Left renal pelvis (tissue), 4 donors: Measurements from ENCODE around the gene BRD3. TPM values are rescaled to one million over a fixed set of nuclear protein-coding genes. Genes with fewer than 3 reads are reported as not detected.

Experiments
- DNase-seq, 4 donors: peaks; one replicate each; pipeline ENCODE4 v3.0.0-alpha.2; 2013; ENCODE audit warnings: low read depth in 4 of 4, low spot score in 3 of 4
- polyA plus RNA-seq, 4 donors: library from polyadenylated mRNA; unstranded; fragments of 120-200 nt; gene quantifications; one replicate each; pipeline ENCODE4 v1.2.1, GENCODE V29; 2013; ENCODE audit not compliant: insufficient read length in 4 of 4

The BRD3 gene
- polyA plus RNA-seq, 4 donors: 42.1 to 52.4 (median 46.0) TPM

DNA sequence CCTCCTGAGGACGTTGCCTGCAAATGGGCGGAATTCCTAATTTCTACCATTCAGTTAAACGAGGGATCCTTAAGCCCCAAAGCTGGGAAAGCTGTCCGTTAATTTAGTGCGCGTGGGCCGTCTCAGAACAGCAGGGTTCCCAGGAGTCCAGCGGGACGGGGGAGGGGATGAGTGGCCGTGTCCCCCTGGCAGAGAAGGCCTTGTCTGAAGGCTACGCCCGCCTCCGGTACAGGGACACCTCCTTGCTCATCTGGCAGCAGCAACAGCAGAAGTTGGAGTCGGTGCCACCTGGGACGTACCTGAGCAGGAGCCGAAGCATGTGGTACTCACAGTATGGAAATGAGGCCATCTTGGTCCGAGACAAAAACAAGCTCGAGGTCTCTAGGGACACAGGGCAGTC lies 41.2 kb downstream of the BRD3 start:
- no peak for DNase-seq

- peak in 1 of 4 donors; percentile 18 for DNase-seq
These were observed 42.0 kb downstream of the BRD3 start for GRCh38 chr9:134025606-134026541.

DNA sequence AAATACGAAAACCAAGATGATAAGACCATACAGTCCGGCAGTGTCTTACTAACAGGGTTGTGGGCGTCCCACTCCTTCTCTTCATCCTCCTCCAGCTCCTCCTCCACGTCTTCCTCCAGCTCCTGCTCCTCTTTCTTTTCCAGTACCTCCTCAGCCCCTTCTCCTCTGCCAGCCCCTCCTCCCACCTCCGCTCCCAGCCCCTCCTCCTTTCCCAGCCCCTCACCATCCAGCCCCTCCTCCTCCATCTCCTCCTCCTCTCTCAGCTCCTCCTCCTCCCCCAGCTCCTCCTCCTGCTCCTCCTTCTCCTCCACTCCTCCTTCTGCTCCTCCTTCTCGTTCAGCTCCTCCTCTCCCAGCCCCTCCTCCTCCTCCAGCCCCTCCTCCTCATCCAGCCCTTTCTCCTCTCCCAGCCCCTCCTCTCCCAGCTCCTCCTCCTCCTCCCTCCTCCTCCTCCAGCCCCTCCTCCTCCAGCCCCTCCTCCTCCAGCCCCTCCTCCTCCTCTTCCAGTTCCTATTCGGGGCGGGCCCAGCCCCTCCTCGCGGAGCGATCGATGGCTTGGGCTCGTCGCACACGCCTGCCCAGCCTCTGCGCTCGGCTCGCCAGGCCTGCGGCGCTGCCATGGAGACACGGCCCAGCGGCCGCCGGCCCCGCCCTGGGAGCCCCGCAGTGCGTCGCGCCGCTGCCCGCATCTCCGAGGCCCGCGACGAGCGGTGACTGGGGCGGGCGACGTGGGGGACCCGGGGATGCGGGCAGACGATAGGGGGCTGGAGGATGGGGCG lies 42.8 kb downstream of the BRD3 start, which contains the start of gene BRD3OS:
Gene BRD3OS, plus strand, starts transcription at position 654 of the 778 bp plus-strand sequence. CDS start 1,267 bp downstream, outside the sequence.
- peak; percentile 99 to 100 (median 99) for DNase-seq

DNA sequence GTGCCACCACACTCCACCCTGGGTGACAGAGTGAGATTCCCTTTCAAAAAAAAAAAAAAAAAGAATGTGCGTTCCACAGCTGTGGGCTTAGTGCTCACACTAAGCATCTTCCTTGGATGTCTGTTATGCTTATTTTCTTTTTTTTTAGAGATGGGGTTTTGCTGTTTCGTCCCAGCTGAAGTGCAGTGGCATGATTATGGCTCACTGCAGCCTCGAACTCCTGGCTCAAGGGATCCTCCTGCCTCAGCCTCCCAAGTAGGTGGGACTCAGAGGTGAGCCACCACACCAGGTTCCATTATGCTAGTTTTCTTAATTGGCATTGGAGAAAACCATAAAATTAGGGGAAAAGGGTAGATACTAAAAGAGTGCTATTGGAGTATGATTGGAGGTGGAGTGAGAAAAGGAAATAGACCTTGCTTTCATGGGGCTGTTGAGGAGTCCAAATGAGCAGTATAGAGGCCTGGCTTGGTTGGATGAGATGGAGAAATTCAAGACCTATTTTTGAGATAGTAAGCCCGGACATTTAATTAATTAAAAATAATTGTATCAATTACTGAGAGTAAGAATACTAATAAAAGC lies 43.5 kb downstream of the BRD3 start:
- DNase-seq: no peak

DNA sequence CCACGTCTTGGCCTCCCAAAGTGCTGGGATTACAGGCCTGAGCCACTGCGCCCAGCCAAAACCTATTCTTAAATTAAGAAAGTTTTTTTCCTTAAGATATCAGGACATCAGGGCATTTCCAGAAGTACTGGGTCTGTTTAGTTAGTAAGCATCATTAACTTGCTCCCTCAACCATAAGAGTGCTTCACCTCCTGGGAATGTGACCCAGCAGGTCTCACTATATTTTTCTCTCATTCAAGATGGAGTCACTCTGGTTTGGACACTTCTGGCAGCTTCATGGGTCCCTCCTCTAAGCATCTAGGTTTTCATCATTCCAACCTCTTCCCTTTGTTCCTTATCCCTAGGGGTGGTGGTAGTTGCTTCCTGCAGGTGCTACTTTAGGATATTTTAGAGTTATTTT lies 52.9 kb downstream of the BRD3 start:
- DNase-seq: no peak

DNA sequence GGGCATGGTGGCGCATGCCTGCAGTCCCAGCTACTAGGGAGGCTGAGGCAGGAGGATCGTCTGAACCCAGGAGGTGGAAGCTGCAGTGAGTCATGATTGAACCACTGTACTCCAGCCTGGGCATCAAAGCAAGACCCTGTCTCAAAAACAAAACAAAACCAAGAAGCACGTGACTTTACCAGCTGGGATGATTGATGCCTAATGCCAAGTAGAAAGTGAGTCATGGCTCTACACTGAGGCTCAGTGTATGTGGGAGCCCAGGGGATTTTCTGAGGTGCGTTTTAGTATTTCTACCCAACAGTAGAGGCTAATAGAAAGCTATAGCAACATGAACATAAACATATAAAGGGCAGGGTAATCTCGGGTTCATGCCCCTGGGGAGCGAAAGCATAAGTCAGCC lies 56.4 kb downstream of the BRD3 start:
- DNase-seq: no peak

DNA sequence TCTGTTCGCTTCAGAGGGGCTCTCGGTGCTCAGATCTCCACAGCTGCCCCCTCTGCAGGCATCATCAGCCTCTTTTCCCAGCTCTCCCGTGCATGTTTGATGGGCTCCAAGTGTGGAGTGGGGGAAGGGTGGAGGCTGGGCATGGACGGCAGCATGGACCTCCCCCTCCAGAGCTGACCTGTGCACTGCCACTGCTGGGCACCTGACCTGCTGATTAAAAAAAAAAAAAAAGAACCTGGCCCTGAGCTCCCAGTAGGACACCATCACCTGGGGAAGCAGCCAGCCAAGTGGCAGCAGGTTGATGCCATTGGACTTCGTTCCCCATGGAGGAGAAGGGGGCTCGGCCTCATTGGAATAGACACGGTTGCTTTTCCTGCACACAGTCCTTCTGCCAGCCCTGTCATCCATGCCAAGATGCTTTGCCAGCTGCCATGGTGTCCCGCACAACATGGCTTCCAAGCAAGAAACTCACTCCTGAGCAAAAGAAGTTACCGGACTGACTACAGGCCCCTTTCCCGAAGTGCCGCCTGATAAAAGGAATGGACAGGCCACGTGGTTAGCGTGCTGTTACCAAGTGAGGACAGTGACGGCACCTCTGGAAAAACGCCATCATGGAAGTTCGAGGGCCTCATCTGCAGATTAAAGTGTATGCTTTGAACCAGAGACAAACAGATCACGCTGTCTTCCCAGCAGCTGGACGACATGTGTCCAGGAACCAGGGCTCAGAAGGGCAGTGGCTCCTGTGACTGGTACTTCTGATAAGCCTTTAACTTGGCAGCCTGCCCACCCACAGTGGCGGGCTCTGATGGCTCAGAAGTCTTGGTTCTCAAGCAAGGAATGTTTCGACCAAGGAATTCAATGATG lies 57.3 kb downstream of the BRD3 start:
- DNase-seq: no peak

DNA sequence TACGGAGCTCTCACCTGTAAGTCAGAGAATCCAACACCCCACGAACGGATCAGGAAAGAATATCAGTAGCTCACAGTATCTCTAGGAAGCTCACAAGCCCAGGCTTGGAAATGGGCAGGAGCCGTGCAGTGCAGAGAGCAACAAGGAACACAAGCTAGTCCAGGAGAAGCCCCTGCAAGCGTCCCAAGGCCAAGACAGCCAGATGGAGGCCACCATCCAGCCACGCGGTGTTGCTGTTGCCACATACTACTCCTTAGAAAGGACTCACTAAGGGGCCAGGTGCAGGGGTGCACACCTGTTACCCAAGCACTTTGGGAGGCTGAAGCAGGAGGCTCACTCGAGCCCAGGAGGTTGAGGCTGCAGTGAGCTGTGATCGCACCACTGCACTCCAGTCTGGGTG lies 60.3 kb downstream of the BRD3 start:
- no peak for DNase-seq

DNA sequence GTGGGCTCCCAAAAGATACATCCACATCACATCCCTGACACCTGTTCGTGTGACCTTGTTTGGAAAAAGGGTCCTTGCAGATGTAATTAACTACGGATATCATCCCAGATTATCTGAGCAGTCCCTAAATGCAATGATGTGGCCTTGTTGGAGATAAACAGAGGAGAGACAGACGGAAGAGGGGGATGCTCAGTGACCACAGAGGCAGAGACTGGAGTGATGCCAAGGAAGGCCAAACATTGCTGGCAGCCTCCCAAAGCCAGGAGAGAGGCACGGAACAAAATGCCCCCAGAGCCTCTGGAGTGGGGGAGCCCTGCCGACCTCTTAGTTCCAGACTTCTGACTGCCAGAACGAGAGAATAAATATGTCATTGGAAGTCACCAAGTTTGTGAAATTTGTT lies 60.7 kb downstream of the BRD3 start:
- no peak for DNase-seq

DNA sequence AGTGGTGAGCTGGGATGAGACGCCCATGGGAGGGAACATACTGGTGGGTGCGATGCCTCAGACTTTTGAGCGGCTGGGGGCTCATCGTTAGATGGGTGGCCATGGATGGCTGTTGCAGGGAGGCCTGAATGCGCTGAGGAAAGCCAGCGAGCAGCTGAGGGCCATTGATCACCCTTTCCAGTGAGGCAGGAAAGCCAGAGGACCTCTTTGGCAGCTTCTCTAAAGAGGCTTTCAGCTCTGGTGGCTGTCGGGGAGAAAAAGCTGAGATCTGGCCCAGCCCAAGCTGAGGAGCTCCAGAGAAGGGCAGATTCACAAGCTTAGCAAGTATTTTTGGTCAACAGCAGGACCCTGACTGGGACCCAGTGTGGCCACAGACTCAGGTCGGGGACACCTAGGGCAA lies 62.4 kb downstream of the BRD3 start:
- no peak for DNase-seq

DNA sequence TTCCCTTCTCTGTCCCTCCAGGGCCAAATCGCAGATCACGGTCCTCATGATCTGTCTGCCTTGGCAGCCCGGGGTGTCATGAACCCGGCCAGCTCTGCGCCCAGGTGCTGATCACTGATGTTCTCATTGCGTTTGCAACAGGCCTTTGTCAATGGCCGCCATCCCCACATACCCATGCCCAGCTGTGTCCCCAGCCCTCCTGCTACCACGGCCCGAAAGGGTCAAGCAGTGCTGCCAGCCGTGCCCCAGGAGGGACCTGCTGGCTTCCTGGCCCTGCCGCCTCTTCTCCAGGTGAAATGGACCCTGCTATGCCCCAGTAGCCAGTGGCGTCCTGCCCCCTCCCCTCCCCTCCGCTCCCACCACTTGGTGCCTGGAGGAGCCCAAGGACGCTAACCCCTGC lies 62.9 kb downstream of the BRD3 start:
- no peak for DNase-seq

- no peak for DNase-seq
These were observed 63.5 kb downstream of the BRD3 start for GRCh38 chr9:134004131-134004873.

- no peak for DNase-seq
These were observed 64.6 kb downstream of the BRD3 start for GRCh38 chr9:134003237-134003636.

DNA sequence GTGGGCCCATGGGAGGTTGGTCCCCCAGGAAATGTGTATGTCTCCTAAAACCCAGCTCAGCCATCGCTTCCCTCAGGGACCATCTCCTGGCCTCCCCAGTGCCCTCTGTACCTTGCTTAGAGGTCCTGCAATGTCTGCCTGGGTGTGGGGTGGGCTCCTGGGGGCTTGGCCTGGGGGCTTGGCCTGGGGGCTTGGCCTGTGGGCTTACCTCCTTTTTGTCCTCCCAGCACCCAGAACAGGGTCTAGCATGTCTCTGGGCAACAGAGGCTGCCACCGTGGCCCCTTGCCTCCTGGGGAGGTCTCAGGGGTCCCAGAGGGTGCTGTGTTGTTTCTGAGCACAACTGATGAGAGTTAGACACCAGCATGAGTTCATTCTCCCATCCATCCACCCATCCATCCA lies 65.0 kb downstream of the BRD3 start:
- DNase-seq: no peak

- DNase-seq: no peak
These were observed 68.0 kb downstream of the BRD3 start for GRCh38 chr9:133999851-134000265.

- DNase-seq: no peak
These were observed 68.8 kb downstream of the BRD3 start for GRCh38 chr9:133998915-133999595.

DNA sequence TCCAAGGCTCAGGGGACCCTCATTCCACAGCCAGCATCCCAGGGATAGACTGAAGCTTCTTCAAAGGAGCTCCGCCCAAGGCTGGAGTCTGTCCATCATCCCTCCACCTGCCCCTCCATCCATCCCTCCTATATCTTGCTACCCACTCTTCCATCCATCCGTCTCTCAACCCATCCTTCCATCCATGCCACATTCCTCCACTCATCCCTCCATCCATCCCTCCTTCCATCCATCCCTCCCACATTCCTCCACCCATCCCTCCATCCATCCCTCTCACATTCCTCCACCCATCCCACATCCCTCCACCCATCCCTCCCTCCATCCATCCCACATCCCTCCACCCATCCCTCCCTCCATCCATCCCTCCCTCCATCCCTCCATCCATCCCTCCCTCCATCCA lies 70.2 kb downstream of the BRD3 start:
- DNase-seq: no peak

DNA sequence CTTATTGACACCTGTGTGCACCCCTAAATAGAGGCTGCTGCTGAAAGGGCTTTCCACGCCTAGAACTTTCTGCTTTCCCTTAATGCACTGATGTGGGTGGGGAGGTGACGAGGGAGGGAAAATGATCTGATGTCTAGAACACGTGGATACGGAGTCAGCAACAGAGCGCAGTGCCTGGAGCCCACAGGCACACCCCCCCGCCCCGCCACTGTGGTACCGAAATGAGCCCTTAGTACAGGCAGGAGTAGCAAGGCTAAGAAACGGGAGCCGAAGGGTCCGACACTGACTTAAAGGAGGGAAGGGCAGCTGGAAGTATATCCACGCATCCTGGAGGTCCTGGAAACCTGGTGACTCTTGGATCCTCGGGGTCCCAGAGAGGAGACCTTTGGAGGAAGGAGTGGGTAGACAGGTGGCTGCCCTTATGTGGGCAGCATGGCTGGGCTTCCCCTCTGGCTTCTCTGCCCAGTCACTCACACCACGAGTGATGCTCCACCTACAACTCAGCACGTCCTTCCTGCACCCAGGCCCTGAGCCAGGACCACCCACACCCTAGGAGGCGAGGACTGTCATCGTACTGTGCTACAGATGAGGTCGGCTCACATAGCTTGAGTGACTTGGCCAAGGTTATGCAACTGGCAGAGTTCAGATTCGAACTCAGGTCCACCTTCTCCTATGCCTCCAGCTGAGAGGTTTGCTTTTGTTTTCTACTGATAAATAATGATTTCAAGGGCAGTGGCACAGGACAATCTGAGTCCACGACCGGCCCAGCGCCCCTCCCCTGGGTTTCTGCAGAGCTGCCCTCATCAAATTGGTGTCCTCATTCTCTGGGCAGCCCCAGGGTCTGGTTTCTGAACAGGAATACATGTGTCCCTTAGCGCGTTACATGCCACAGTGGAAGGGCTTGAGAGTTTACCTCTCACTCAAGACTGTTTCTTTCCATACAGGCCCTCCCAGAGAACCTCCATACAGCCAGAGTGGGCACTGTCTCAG lies 71.0 kb downstream of the BRD3 start:
- DNase-seq: no peak
